Progenitor cell of endocrine pancreas (in vitro differentiated cells): Measurements from ENCODE around the gene RUFY4. TPM values are rescaled to one million over a fixed set of nuclear protein-coding genes. Genes with fewer than 3 reads are reported as not detected.

Experiments used
- DNase-seq: peaks from one replicate; pipeline ENCODE4 v3.0.0; 2021; ENCODE audit warnings: low spot score; ENCODE audit not compliant: unreplicated experiment
- H3K27ac Mint-ChIP-seq: 2 replicates; pipeline ENCODE4 v1.8.0; 2021; ENCODE audit warnings: mild to moderate bottlenecking, moderate library complexity, mixed read lengths
- H3K27me3 Mint-ChIP-seq: 2 replicates; pipeline ENCODE4 v1.8.0; 2021; ENCODE audit warnings: mixed read lengths
- H3K36me3 Mint-ChIP-seq: 2 replicates; pipeline ENCODE4 v1.8.0; 2022; ENCODE audit warnings: mixed read lengths; ENCODE audit not compliant: insufficient read depth
- H3K4me1 Mint-ChIP-seq: 2 replicates; pipeline ENCODE4 v1.8.0; 2021; ENCODE audit warnings: low read depth, mixed read lengths
- H3K4me3 Mint-ChIP-seq: 2 replicates; pipeline ENCODE4 v1.8.0; 2021; ENCODE audit warnings: low read depth, mild to moderate bottlenecking, moderate library complexity, mixed read lengths
- H3K9me3 Mint-ChIP-seq: 2 replicates; pipeline ENCODE4 v1.8.0; 2021; ENCODE audit warnings: low read depth, mixed read lengths
- total RNA-seq: library from RNA; stranded (reverse); gene quantifications from 2 replicates; pipeline ENCODE4 v1.2.1, GENCODE V29; 2021
- TF ChIP-seq, protein P1 (sequence below): fragments of 200-600 bp; sonication (generic); IDR thresholded peaks from one replicate; pipeline ENCODE4 v1.5.0; 2021; ENCODE audit warnings: antibody characterized with exemption, mild to moderate bottlenecking; ENCODE audit not compliant: unreplicated experiment

Gene RUFY4
- total RNA-seq, 1 donor from 2014 or later, result not detected

DNA sequence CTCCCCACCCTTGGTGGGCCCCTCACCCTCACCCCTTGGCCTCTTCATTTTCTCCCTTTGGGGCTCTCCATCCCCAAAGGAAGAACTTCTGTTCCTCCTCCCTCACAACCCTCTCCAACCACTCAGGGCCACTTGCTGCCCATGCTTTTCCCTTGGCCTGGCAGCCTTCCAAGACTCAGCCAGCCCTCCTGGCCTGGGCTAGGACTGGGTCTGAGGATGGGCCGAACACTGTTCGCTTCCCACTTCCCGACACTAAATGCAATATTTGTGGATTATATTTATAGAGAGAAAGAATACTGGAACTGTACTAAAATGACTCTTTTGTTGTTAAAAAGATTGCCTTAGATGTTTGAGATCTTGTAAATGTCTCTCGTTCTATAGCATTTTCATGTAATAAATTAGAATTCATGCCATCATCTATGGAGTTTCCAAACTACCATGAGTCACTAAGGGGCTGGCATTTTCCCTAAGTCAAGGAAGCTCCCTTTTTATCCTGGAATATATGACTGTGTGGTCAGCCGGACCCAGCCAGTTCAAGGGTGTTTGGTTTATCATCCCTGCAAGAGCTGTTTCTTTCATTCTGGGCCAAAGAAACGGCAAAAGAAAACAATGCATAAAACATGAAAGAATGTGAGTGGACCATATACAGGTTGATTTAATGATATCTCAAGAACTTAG lies 60.5 kb downstream of the RUFY4 start:
- Mint-ChIP-seq H3K4me1 (no peaks in the 10 kb centered on the region), H3K27me3 (peaks cover 21% of the 10 kb centered on the region), H3K9me3 (no peaks in the 10 kb centered on the region), H3K36me3 (no peaks in the 10 kb centered on the region), H3K4me3 (no peak overlapping the region), H3K27ac (no peak overlapping the region)
- TF ChIP-seq, protein P1, sequence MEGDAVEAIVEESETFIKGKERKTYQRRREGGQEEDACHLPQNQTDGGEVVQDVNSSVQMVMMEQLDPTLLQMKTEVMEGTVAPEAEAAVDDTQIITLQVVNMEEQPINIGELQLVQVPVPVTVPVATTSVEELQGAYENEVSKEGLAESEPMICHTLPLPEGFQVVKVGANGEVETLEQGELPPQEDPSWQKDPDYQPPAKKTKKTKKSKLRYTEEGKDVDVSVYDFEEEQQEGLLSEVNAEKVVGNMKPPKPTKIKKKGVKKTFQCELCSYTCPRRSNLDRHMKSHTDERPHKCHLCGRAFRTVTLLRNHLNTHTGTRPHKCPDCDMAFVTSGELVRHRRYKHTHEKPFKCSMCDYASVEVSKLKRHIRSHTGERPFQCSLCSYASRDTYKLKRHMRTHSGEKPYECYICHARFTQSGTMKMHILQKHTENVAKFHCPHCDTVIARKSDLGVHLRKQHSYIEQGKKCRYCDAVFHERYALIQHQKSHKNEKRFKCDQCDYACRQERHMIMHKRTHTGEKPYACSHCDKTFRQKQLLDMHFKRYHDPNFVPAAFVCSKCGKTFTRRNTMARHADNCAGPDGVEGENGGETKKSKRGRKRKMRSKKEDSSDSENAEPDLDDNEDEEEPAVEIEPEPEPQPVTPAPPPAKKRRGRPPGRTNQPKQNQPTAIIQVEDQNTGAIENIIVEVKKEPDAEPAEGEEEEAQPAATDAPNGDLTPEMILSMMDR, result no peak
- no peak for DNase-seq

DNA sequence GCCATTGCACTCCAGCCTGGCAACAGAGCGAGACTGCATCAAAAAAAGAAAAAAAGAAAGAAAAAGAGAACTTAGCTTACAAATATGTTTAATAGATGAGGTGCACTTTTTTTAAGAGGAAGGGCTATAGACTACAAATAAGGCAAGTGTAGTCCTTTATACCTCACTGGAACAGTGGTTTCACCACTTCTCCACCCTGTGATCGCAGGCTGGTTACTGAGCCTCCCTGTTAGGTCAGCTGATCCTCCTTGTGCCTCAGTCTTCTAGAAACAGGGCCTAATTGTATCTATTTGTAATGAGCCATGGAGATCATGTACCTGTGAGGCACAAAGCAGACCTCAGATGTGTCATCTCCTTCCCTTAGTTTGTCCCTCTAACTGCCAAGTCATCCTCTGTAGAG lies 61.3 kb downstream of the RUFY4 start:
- H3K4me3 Mint-ChIP-seq, result no peak overlapping the region
- H3K36me3 Mint-ChIP-seq, result no peaks in the 10 kb centered on the region
- H3K27ac Mint-ChIP-seq, result no peak overlapping the region
- DNase-seq, result no peak
- H3K27me3 Mint-ChIP-seq, result peaks cover 24% of the 10 kb centered on the region
- H3K4me1 Mint-ChIP-seq, result no peaks in the 10 kb centered on the region
- TF ChIP-seq, protein P1, result no peak
- no peaks in the 10 kb centered on the region for H3K9me3 Mint-ChIP-seq

DNA sequence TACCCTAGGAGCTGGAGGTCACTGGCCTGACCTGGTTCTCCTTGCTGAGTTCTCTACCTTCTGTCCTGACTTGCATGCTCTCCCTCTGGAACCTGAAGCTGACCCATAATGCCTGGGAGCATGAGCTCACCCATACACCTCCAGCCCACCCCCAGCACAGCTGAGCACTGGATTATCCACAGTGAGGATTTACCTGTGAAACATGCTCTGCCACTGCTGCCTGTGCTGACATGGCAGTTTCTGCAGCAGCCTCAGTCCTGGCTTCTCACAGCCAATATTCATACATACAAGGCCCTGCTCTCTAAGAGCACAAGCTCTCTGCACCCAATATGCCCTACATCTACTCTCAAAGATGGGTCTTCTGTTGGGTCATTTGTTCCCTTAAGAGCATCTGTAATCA lies 61.8 kb downstream of the RUFY4 start:
- H3K27ac Mint-ChIP-seq, result no peak overlapping the region
- TF ChIP-seq, protein P1, result no peak
- no peaks in the 10 kb centered on the region for H3K36me3 Mint-ChIP-seq
- no peaks in the 10 kb centered on the region for H3K9me3 Mint-ChIP-seq
- DNase-seq, result no peak
- no peak overlapping the region for H3K4me3 Mint-ChIP-seq
- H3K4me1 Mint-ChIP-seq, result no peaks in the 10 kb centered on the region
- peaks cover 24% of the 10 kb centered on the region for H3K27me3 Mint-ChIP-seq

DNA sequence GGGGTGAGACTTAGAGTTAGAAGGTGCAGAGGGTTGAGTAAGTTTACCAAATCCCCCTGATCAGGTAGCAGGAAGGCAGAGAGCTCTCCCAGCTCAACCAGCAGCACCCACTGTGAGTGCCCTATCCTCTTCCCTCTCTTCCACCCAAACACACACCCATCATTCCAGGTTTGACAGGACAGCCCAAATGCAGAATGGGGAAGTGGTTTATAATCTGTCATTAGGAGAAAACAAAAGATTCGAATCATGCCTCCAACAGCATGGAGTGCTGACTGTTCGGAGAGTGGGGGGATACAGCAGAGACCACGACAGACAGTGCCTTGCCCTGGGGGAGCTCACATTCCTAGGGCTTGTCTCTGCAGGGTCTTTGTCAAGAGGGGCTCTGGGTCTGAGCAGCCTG lies 68.5 kb downstream of the RUFY4 start:
- H3K27me3 Mint-ChIP-seq, result peaks cover 38% of the 10 kb centered on the region
- TF ChIP-seq, protein P1, result no peak

DNA sequence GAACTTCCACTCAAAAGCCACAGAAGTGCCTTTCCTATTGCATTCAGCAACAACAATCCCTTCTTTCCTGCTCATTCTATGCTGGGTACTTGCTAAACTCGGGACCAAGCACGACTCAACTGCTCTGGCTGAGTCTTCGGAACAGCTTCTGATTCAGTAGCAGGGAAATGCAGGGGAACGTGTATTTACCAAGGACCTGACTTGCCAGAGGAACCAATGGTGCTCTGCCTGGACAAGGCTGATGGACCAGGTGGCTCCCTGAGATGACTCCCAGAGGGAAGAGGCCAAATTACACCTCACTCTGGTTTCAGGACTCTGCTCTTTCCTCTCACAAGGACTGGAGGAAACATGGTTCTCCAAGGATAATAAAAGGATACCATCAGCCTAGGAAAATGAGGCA lies 69.0 kb downstream of the RUFY4 start:
- peaks cover 38% of the 10 kb centered on the region for H3K27me3 Mint-ChIP-seq
- no peak overlapping the region for H3K4me3 Mint-ChIP-seq
- H3K27ac Mint-ChIP-seq, result no peak overlapping the region
- TF ChIP-seq, protein P1, result no peak
- DNase-seq, result no peak
- no peaks in the 10 kb centered on the region for H3K4me1 Mint-ChIP-seq
- no peaks in the 10 kb centered on the region for H3K9me3 Mint-ChIP-seq
- no peaks in the 10 kb centered on the region for H3K36me3 Mint-ChIP-seq

More for the DNA sequence above, 68.5 kb downstream of the RUFY4 start:
- no peak for DNase-seq
- Mint-ChIP-seq H3K36me3 (no peaks in the 10 kb centered on the region), H3K9me3 (no peaks in the 10 kb centered on the region), H3K4me1 (no peaks in the 10 kb centered on the region), H3K4me3 (no peak overlapping the region), H3K27ac (no peak overlapping the region)

Other genes starting within 250 kb of the RUFY4 start
- gene TNS1, start 66.3 kb upstream of the RUFY4 start, total RNA-seq, result 7.7 and 7.9 TPM in 2 replicates
- gene CXCR2, start 56.8 kb downstream of the RUFY4 start, total RNA-seq, result not detected in 2 replicates
- not detected in 2 replicates for gene CXCR1, start 97.7 kb downstream of the RUFY4 start, total RNA-seq
- gene ARPC2, start 147.9 kb downstream of the RUFY4 start, total RNA-seq, result 153 and 160 TPM in 2 replicates
- 9.1 and 9.7 TPM in 2 replicates for gene GPBAR1, start 191.8 kb downstream of the RUFY4 start, total RNA-seq
- gene AAMP, start 200.9 kb downstream of the RUFY4 start, total RNA-seq, result 79.2 and 85.2 TPM in 2 replicates
- 54.3 and 54.5 TPM in 2 replicates for gene PNKD, start 201.3 kb downstream of the RUFY4 start, total RNA-seq
- 131 and 137 TPM in 2 replicates for gene TMBIM1, start 223.2 kb downstream of the RUFY4 start, total RNA-seq